ENCODE results near the gene ZNF646. TPM values are rescaled to one million over a fixed set of nuclear protein-coding genes. Genes with fewer than 3 reads are reported as not detected.

ZNF646 gene
- total and polyA plus RNA-seq, 4 donors: 8.4 to 20.5 (median 12.5) TPM

- H3K27ac ChIP-seq (ENCODE audit: low read depth in 1 of 2, low read length in 1 of 2): peak overlapping the region in 1 of 2 donors; percentile 60
- 82 to 84% methylated on average over 5 of the region's 5 CpGs for WGBS, 2 donors
- no peaks in the 10 kb centered on the region for H3K9me3 ChIP-seq (ENCODE audit: control insufficient read depth in 4 of 4, insufficient read depth in 3 of 4, low read length in 3 of 4)
- TF ChIP-seq CTCF (IDR thresholded peaks at IDR 0.05; ENCODE audit: control extremely low read depth, extremely low read depth): no peak
- H3K4me3 ChIP-seq: no peak overlapping the region
- H3K4me1 ChIP-seq (ENCODE audit: control insufficient read depth in 5 of 5, insufficient read depth in 5 of 5, low read length in 5 of 5): peaks cover 0 to 42% (median 7%) of the 10 kb centered on the region in 5 donors
- H3K27me3 ChIP-seq (ENCODE audit: control insufficient read depth in 3 of 3, insufficient read depth in 3 of 3, low read length in 2 of 3): no peaks in the 10 kb centered on the region
- peaks cover 15 to 34% (median 23%) of the 10 kb centered on the region in 4 donors for H3K36me3 ChIP-seq (ENCODE audit: control insufficient read depth in 4 of 4, insufficient read depth in 4 of 4, low read length in 4 of 4)
- no peak for DNase-seq
- H3K9ac ChIP-seq (ENCODE audit: insufficient read depth in 1 of 2, low read length in 2 of 2): no peak overlapping the region
- no peak for ATAC-seq (ENCODE audit: insufficient read depth, low FRiP score)
Observed at GRCh38 chr16:31131841-31132271, 57.6 kb downstream of the ZNF646 start.

- Histone ChIP-seq H3K9me3 (ENCODE audit: control insufficient read depth in 4 of 4, insufficient read depth in 3 of 4, low read length in 3 of 4) (no peaks in the 10 kb centered on the region), H3K27me3 (ENCODE audit: control insufficient read depth in 3 of 3, insufficient read depth in 3 of 3, low read length in 2 of 3) (no peaks in the 10 kb centered on the region), H3K4me3 (no peak overlapping the region), H3K27ac (ENCODE audit: low read depth in 1 of 2, low read length in 1 of 2) (peak overlapping the region in 1 of 2 donors; percentile 60), H3K36me3 (ENCODE audit: control insufficient read depth in 4 of 4, insufficient read depth in 4 of 4, low read length in 4 of 4) (peaks cover 15 to 29% (median 19%) of the 10 kb centered on the region in 4 donors), H3K9ac (ENCODE audit: insufficient read depth in 1 of 2, low read length in 2 of 2) (no peak overlapping the region), H3K4me1 (ENCODE audit: control insufficient read depth in 5 of 5, insufficient read depth in 5 of 5, low read length in 5 of 5) (peaks cover 0 to 42% (median 7%) of the 10 kb centered on the region in 5 donors)
- no peak for ATAC-seq (ENCODE audit: insufficient read depth, low FRiP score)
- no peak for DNase-seq
- WGBS, 2 donors: 84 to 90% methylated on average over 20 of the region's 20 CpGs
- TF ChIP-seq CTCF (IDR thresholded peaks at IDR 0.05; ENCODE audit: control extremely low read depth, extremely low read depth): no peak
Observed at GRCh38 chr16:31132303-31132979, 58.2 kb downstream of the ZNF646 start.

- Histone ChIP-seq H3K27me3 (ENCODE audit: control insufficient read depth in 3 of 3, insufficient read depth in 3 of 3, low read length in 2 of 3) (no peaks in the 10 kb centered on the region), H3K9me3 (ENCODE audit: control insufficient read depth in 4 of 4, insufficient read depth in 3 of 4, low read length in 3 of 4) (no peaks in the 10 kb centered on the region), H3K4me1 (ENCODE audit: control insufficient read depth in 5 of 5, insufficient read depth in 5 of 5, low read length in 5 of 5) (peaks cover 0 to 42% (median 5%) of the 10 kb centered on the region in 5 donors), H3K9ac (ENCODE audit: insufficient read depth in 1 of 2, low read length in 2 of 2) (no peak overlapping the region), H3K36me3 (ENCODE audit: control insufficient read depth in 4 of 4, insufficient read depth in 4 of 4, low read length in 4 of 4) (peaks cover 10 to 29% (median 15%) of the 10 kb centered on the region in 4 donors), H3K27ac (ENCODE audit: low read depth in 1 of 2, low read length in 1 of 2) (no peak overlapping the region), H3K4me3 (no peak overlapping the region)
- TF ChIP-seq CTCF (IDR thresholded peaks at IDR 0.05; ENCODE audit: control extremely low read depth, extremely low read depth): no peak
- DNase-seq: no peak
- 82 to 87% methylated on average over 6 of the region's 6 CpGs for WGBS, 2 donors
- ATAC-seq (ENCODE audit: insufficient read depth, low FRiP score): no peak
Observed at GRCh38 chr16:31133046-31133501, 58.9 kb downstream of the ZNF646 start.

Other genes starting within 250 kb of the ZNF646 start
- gene BCL7C, start 180.3 kb upstream of the ZNF646 start, total RNA-seq: 10 to 100 TPM; 25.7 to 30.9 TPM
- 10 to 100 TPM; 18.2 to 51.8 TPM for gene BCL7C, start 180.3 kb upstream of the ZNF646 start, polyA plus RNA-seq
- 1 to 10 TPM; 4.7 to 9.8 TPM for gene CTF1, start 177.8 kb upstream of the ZNF646 start, total RNA-seq
- gene CTF1, start 177.8 kb upstream of the ZNF646 start, polyA plus RNA-seq: 1 to 10 TPM; 3.3 to 5.6 TPM
- 10 to 100 TPM; 10.6 to 17.3 TPM for gene FBXL19, start 150.8 kb upstream of the ZNF646 start, total RNA-seq
- gene FBXL19, start 150.8 kb upstream of the ZNF646 start, polyA plus RNA-seq: 10 to 100 TPM; 10.3 to 15.8 TPM
- gene ORAI3, start 125.4 kb upstream of the ZNF646 start, total RNA-seq: 10 to 100 TPM; 23.9 to 27.4 TPM
- gene ORAI3, start 125.4 kb upstream of the ZNF646 start, polyA plus RNA-seq: 10 to 100 TPM; 20.2 to 23.3 TPM
- gene SETD1A, start 116.7 kb upstream of the ZNF646 start, total RNA-seq: 10 to 100 TPM in 1 of 2 donors, 1 to 10 TPM in 1; 7.4 to 22.0 TPM
- 10 to 100 TPM in 1 of 2 donors, 1 to 10 TPM in 1; 8.7 to 13.1 TPM for gene SETD1A, start 116.7 kb upstream of the ZNF646 start, polyA plus RNA-seq
- gene HSD3B7, start 89.2 kb upstream of the ZNF646 start, total RNA-seq: 10 to 100 TPM in 1 of 2 donors, 1 to 10 TPM in 1; 6.2 to 34.5 TPM
- 10 to 100 TPM; 20.2 to 21.1 TPM for gene HSD3B7, start 89.2 kb upstream of the ZNF646 start, polyA plus RNA-seq
- under 1 TPM; 0.17 to 0.64 TPM for gene STX1B, start 63.8 kb upstream of the ZNF646 start, total RNA-seq
- under 1 TPM; 0.33 to 0.49 TPM for gene STX1B, start 63.8 kb upstream of the ZNF646 start, polyA plus RNA-seq
- gene STX4, start 40.9 kb upstream of the ZNF646 start, total RNA-seq: 10 to 100 TPM; 41.6 to 81.1 TPM
- 10 to 100 TPM; 90.4 to 98.3 TPM for gene STX4, start 40.9 kb upstream of the ZNF646 start, polyA plus RNA-seq
- gene ZNF668, start 182 bp upstream of the ZNF646 start, total RNA-seq: 10 to 100 TPM in 1 of 2 donors, 1 to 10 TPM in 1; 4.0 to 13.2 TPM
- gene ZNF668, start 182 bp upstream of the ZNF646 start, polyA plus RNA-seq: 10 to 100 TPM; 10.7 TPM
- gene PRSS53, start 14.5 kb downstream of the ZNF646 start, total RNA-seq: 1 to 10 TPM; 1.4 to 2.2 TPM
- gene PRSS53, start 14.5 kb downstream of the ZNF646 start, polyA plus RNA-seq: 1 to 10 TPM; 1.6 to 2.3 TPM
- gene VKORC1, start 20.4 kb downstream of the ZNF646 start, total RNA-seq: 10 to 100 TPM; 49.4 to 74.3 TPM
- 100 to 1,000 TPM in 1 of 2 donors, 10 to 100 TPM in 1; 66.8 to 118 TPM for gene VKORC1, start 20.4 kb downstream of the ZNF646 start, polyA plus RNA-seq
- 10 to 100 TPM; 20.3 to 47.6 TPM for gene BCKDK, start 34.0 kb downstream of the ZNF646 start, total RNA-seq
- gene BCKDK, start 34.0 kb downstream of the ZNF646 start, polyA plus RNA-seq: 10 to 100 TPM; 16.2 to 61.8 TPM
- gene KAT8, start 43.2 kb downstream of the ZNF646 start, total RNA-seq: 10 to 100 TPM; 53.0 to 68.2 TPM
- 10 to 100 TPM; 53.5 to 73.2 TPM for gene KAT8, start 43.2 kb downstream of the ZNF646 start, polyA plus RNA-seq
- 100 to 1,000 TPM in 1 of 2 donors, 10 to 100 TPM in 1; 84.4 to 127 TPM for gene PRSS8, start 61.3 kb downstream of the ZNF646 start, total RNA-seq
- 10 to 100 TPM; 83.2 to 95.3 TPM for gene PRSS8, start 61.3 kb downstream of the ZNF646 start, polyA plus RNA-seq
- 1 to 10 TPM in 1 of 2 donors, under 1 TPM in 1; 0.43 to 4.2 TPM for gene PRSS36, start 75.6 kb downstream of the ZNF646 start, total RNA-seq
- 1 to 10 TPM; 2.6 to 3.6 TPM for gene PRSS36, start 75.6 kb downstream of the ZNF646 start, polyA plus RNA-seq
- 100 to 1,000 TPM; 110 to 272 TPM for gene FUS, start 105.7 kb downstream of the ZNF646 start, total RNA-seq
- gene FUS, start 105.7 kb downstream of the ZNF646 start, polyA plus RNA-seq: 100 to 1,000 TPM; 237 to 248 TPM
- 10 to 100 TPM; 24.1 to 77.8 TPM for gene PYCARD, start 128.3 kb downstream of the ZNF646 start, total RNA-seq
- 100 to 1,000 TPM in 1 of 2 donors, 10 to 100 TPM in 1; 62.3 to 119 TPM for gene PYCARD, start 128.3 kb downstream of the ZNF646 start, polyA plus RNA-seq
- under 1 TPM in 1 of 2 donors, not detected in 1; 0.09 TPM for gene TRIM72, start 139.7 kb downstream of the ZNF646 start, total RNA-seq
- under 1 TPM; 0.02 to 0.03 TPM for gene TRIM72, start 139.7 kb downstream of the ZNF646 start, polyA plus RNA-seq
- gene PYDC1, start 142.7 kb downstream of the ZNF646 start, total RNA-seq: not detected
- not detected for gene PYDC1, start 142.7 kb downstream of the ZNF646 start, polyA plus RNA-seq
- 10 to 100 TPM; 11.0 to 56.2 TPM for gene ITGAM, start 185.6 kb downstream of the ZNF646 start, total RNA-seq
- gene ITGAM, start 185.6 kb downstream of the ZNF646 start, polyA plus RNA-seq: 10 to 100 TPM in 1 of 2 donors, 1 to 10 TPM in 1; 9.2 to 84.0 TPM

All from lung (tissue), 12 donors.